ENCODE data around the gene SLC7A1. TPM values are rescaled to one million over a fixed set of nuclear protein-coding genes. Genes with fewer than 3 reads are reported as not detected.

The SLC7A1 gene
- total and polyA plus RNA-seq, 2 of the 4 experiments (the other 2 are of a cell fraction) = 9.7 to 22.3 TPM

DNA sequence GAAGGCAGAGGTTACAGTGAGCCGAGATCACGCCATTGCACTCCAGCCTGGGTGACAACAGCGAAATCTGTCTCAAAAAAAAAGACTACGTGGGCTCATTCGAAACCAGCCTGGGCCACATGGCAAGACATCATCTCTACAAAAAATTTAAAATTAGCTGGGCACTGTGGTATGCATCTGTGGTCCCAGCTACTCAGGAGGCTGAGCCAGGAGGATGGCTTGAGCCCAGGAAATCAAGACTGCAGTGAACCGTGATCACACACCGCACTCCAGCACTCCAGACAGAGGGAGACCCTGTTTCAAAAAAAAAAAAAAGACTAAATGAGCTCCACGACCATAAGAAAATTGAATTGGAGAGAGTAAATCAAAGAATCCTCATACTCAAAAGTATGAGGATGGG is 53.1 kb downstream of the SLC7A1 start:
- H4K20me1 ChIP-seq (ENCODE audit: insufficient read depth, low read length) = peaks cover 74% of the 10 kb centered on the region
- H3K4me2 ChIP-seq (ENCODE audit: low read depth, low read length) = no peak overlapping the region
- no peak overlapping the region for H2BK15ac ChIP-seq (ENCODE audit: low read depth, low read length)
- WGBS, 2 experiments (ENCODE audit: extremely low coverage in 2 of 2, insufficient read length in 1 of 2) = 100% methylated on average over 3 of the region's 8 CpGs; no CpG with 5 or more reads in 1 of the 2 experiments
- no peak overlapping the region for H3K23ac ChIP-seq (ENCODE audit: low read depth, low read length)
- H2BK20ac ChIP-seq (ENCODE audit: low read depth, low read length) = no peak overlapping the region
- no peak overlapping the region for H3K18ac ChIP-seq (ENCODE audit: low read depth, low read length)
- no peaks in the 10 kb centered on the region for H3K9me3 ChIP-seq (ENCODE audit: control insufficient read depth, insufficient read depth, low read length)
- H4K91ac ChIP-seq (ENCODE audit: insufficient read depth, low read depth, low read length) = no peak overlapping the region
- in situ Hi-C loops (cut with MboI; ENCODE audit: low sequenced_read_pairs) = no loop called here
- no peak overlapping the region for H3K4me3 ChIP-seq (ENCODE audit: insufficient read depth, low read depth, low read length)
- no peak overlapping the region for H4K5ac ChIP-seq (ENCODE audit: low read depth, low read length)
- no peak overlapping the region for H2AFZ ChIP-seq (replicated peaks; ENCODE audit: low read length, poor library complexity)
- intact Hi-C loops (cut with micrococcal nuclease) = no loop called here
- H3K14ac ChIP-seq (replicated peaks; ENCODE audit: low read depth, low read length) = no peak overlapping the region
- no TSS peak for BruUV-seq (replicated peaks)
- no peak overlapping the region for H2AK5ac ChIP-seq (ENCODE audit: low read depth, low read length)
- H3K4me1 ChIP-seq (ENCODE audit: control insufficient read depth, insufficient read depth, low read length) = peaks cover 4% of the 10 kb centered on the region; the same call in 1 of the 2 replicates
- no peak overlapping the region for H2AK9ac ChIP-seq (replicated peaks; ENCODE audit: low read depth, low read length, poor library complexity)
- H4K8ac ChIP-seq (ENCODE audit: low read depth in 2 of 2, low read length in 2 of 2) = no peak overlapping the region
- DNase-seq (no peak), ATAC-seq (ENCODE audit: low read depth) (no peak)
- no peaks in the 10 kb centered on the region for H3K27me3 ChIP-seq (ENCODE audit: control insufficient read depth, insufficient read depth, low read length)
- peaks cover 24% of the 10 kb centered on the region for H3K9me1 ChIP-seq (ENCODE audit: insufficient read depth, low read length)
- no peak overlapping the region for H3K56ac ChIP-seq (ENCODE audit: extremely low read depth, insufficient read depth, low read length)
- peaks cover 50 to 90% of the 10 kb centered on the region in 2 experiments for H3K79me1 ChIP-seq (ENCODE audit: low read depth in 1 of 2, low read length in 2 of 2)
- dilution Hi-C loops (cut with HindIII; ENCODE audit: low sequenced_read_pairs, unreplicated experiment) = no loop called here
- no peak overlapping the region for H3K27ac ChIP-seq (ENCODE audit: insufficient read depth, low read length)
- peaks cover 6% of the 10 kb centered on the region for H3K36me3 ChIP-seq (ENCODE audit: control insufficient read depth, insufficient read depth, low read length)
- H2BK5ac ChIP-seq (ENCODE audit: low read depth, low read length, poor library complexity, severe bottlenecking) = no peak overlapping the region
- H3K9ac ChIP-seq (ENCODE audit: low read depth, low read length) = no peak overlapping the region
- TF ChIP-seq RAD21 (IDR thresholded peaks at IDR 0.05; ENCODE audit: low read length) = no peak
- no peak for TF ChIP-seq POLR2A (IDR thresholded peaks at IDR 0.05; ENCODE audit: low read depth, low read length)
- H2BK120ac ChIP-seq (ENCODE audit: low read depth, low read length) = no peak overlapping the region
- ChIA-PET CTCF (interaction anchor here (0.8 kb wide), 1 partner anchor 12 kb away, joined by 3 read pairs; no protein-coding TSS in a partner anchor), POLR2A (ENCODE audit: unreplicated experiment) (interaction anchor here (0.6 kb wide), 1 partner anchor 22 kb away, joined by 6 read pairs; no protein-coding TSS in a partner anchor)
- H3K4ac ChIP-seq (ENCODE audit: low read depth, low read length) = no peak overlapping the region
